HEK293T (cell line): Measurements from ENCODE around the gene CTDP1.

Source experiments
- BHLHE40 ChIP-seq: fragments of 450-650 bp; IDR thresholded peaks from 2 replicates; pipeline ENCODE4 v1.6.1; 2016; ENCODE audit warnings: mild to moderate bottlenecking, moderate library complexity, borderline replicate concordance
- FOXA1 ChIP-seq: fragments of 450-650 bp; IDR thresholded peaks from 2 replicates; pipeline ENCODE4 v1.6.1; 2016; ENCODE audit warnings: mild to moderate bottlenecking
- FOXM1 ChIP-seq: fragments of 450-650 bp; IDR thresholded peaks from 2 replicates; pipeline ENCODE4 v1.6.1; 2017; ENCODE audit warnings: mild to moderate bottlenecking, borderline replicate concordance
- SP1 ChIP-seq: fragments of 450-650 bp; IDR thresholded peaks from 2 replicates; pipeline ENCODE4 v1.6.1; 2017
- ZNF384 ChIP-seq: fragments of 450-650 bp; IDR thresholded peaks from 2 replicates; pipeline ENCODE4 v1.6.1; 2016

GRCh38 chr18:79728931-79729586, 49.5 kb downstream of the CTDP1 start:
- TF ChIP-seq BHLHE40: no peak
- TF ChIP-seq FOXM1: no peak
- no peak for TF ChIP-seq ZNF384
- TF ChIP-seq SP1: no peak
- no peak for TF ChIP-seq FOXA1
